Stomach (tissue), 19 donors: Measurements from ENCODE around the gene STXBP2. TPM values are rescaled to one million over a fixed set of nuclear protein-coding genes. Genes with fewer than 3 reads are reported as not detected.

Source experiments
- DNase-seq, 2 donors: peaks; one replicate each; pipeline versions ENCODE4 v3.0.0 to v3.0.0-alpha.2; 2013 to 2019
- H3K27ac ChIP-seq, 5 donors: fragments of 200-600 bp in 4 of 5; sonication (generic) in 4 of 5; one replicate each; pipeline ENCODE4 v1.5.1; 2013 to 2019; ENCODE audit warnings: mild to moderate bottlenecking in 1 of 5, moderate library complexity in 1 of 5
- H3K27me3 ChIP-seq, 3 donors: fragments of 200-600 bp; sonication (generic); one replicate each; pipeline ENCODE4 v1.5.1; 2017 to 2019; ENCODE audit warnings: mixed run types in 1 of 3
- H3K36me3 ChIP-seq, 4 donors: fragments of 200-600 bp; sonication (generic); 1 replicate in 3 of 4; 2 replicates in 1 of 4; pipeline ENCODE4 v1.5.1; 2016 to 2019
- H3K4me1 ChIP-seq, 4 donors: fragments of 200-600 bp; sonication (generic); one replicate each; pipeline ENCODE4 v1.5.1; 2016 to 2019
- H3K4me3 ChIP-seq, 4 donors: fragments of 200-600 bp; sonication (generic) in 3 of 4; one replicate each; pipeline ENCODE4 v1.5.1; 2016 to 2019; ENCODE audit warnings: mild to moderate bottlenecking in 1 of 4
- H3K9me3 ChIP-seq, 4 donors: fragments of 200-600 bp; sonication (generic); one replicate each; pipeline ENCODE4 v1.5.1; 2016 to 2019
- CTCF ChIP-seq, 7 experiments: fragments of 450-650 bp in 4 of 7; fragments of 200-600 bp in 3 of 7; sonication (generic) in 3 of 7; IDR thresholded peaks; one replicate each; pipeline ENCODE4 v1.5.1; 2016 to 2019; ENCODE audit warnings: antibody characterized with exemption in 7 of 7, control low read depth in 2 of 7, mild to moderate bottlenecking in 1 of 7
- EP300 ChIP-seq: sonication (generic); formaldehyde crosslinking; IDR thresholded peaks from one replicate; pipeline ENCODE4 v1.6.1; 2017; ENCODE audit warnings: antibody characterized with exemption
- POLR2A ChIP-seq, 4 donors: fragments of 450-650 bp; IDR thresholded peaks; one replicate each; pipeline ENCODE4 v1.6.1; 2016; ENCODE audit warnings: antibody characterized with exemption in 4 of 4, control low read depth in 2 of 4, mild to moderate bottlenecking in 1 of 4, moderate library complexity in 1 of 4
- POLR2AphosphoS5 ChIP-seq, 3 donors: sonication (generic); formaldehyde crosslinking; IDR thresholded peaks; one replicate each; pipeline ENCODE4 v1.6.1; 2016; ENCODE audit warnings: antibody characterized with exemption in 3 of 3
- WGBS, 5 donors: extraction: QIAGEN DNeasy Blood & Tissue Kit in 3 of 5; methylation state at CpG; one replicate each; pipeline versions ENCODE4 v1.1.5 to v1.1.7; 2013 to 2018; 5-methylcytosine and 5-hydroxymethylcytosine counted together
- intact Hi-C: fragments of 100-400 bp; cut with DNase I; formaldehyde crosslinking; loops from one replicate; pipeline ENCODE4 v1.15.1; 2023; ENCODE audit warnings: low total_unique reads
- long read RNA-seq, 10 donors: transcript quantifications; one replicate each; lab custom pipeline, GENCODE V29; 2026
- polyA plus RNA-seq, 3 donors: library from polyadenylated mRNA; stranded (reverse); fragments of 200-250 nt; gene quantifications; one replicate each; pipeline ENCODE4 v1.2.3, GENCODE V29; 2013
- total RNA-seq, 5 donors: library from RNA; depleted of rRNA; stranded (reverse); fragments of >200 nt; gene quantifications; one replicate each; pipeline versions ENCODE4 v1.1.0 to v1.2.3, GENCODE V29; 2014 to 2016
- donor health status: healthy with polysubstance abuse.
- donor health status: Bipolar disorder and iron deficiency.
- donor health status: healthy.

Gene STXBP2
- total RNA-seq = 100 to 1,000 TPM in 4 of 5 donors, 10 to 100 TPM in 1; 46.6 to 734 (median 167) TPM
- 100 to 1,000 TPM in 2 of 3 donors, 10 to 100 TPM in 1; 90.1 to 145 (median 130) TPM for polyA plus RNA-seq
- long read RNA-seq, donor 1, transcript STXBP2-201 (19 exons, 1,876 nt) = major isoform, 7 of 9 reads
- long read RNA-seq, donor 1, partial matches to known transcripts = 0 of 9 reads
- long read RNA-seq, donor 1, other reads (novel, unspliced or antisense) = 0 of 9 reads
- long read RNA-seq, donor 2, transcript STXBP2-201 (19 exons, 1,876 nt) = major isoform, 10 of 10 reads
- long read RNA-seq, donor 2, partial matches to known transcripts = 0 of 10 reads
- long read RNA-seq, donor 2, other reads (novel, unspliced or antisense) = 0 of 10 reads
- long read RNA-seq, donor 3, partial matches to known transcripts = 0 of 4 reads
- long read RNA-seq, donor 3, other reads (novel, unspliced or antisense) = 0 of 4 reads
- long read RNA-seq, donor 4, partial matches to known transcripts = 0 of 2 reads
- long read RNA-seq, donor 4, other reads (novel, unspliced or antisense) = 0 of 2 reads
- long read RNA-seq, donor 5 = 0 reads
- long read RNA-seq, donor 6, transcript STXBP2-201 (19 exons, 1,876 nt) = major isoform, 28 of 33 reads
- long read RNA-seq, donor 6, partial matches to known transcripts = 0 of 33 reads
- long read RNA-seq, donor 6, other reads (novel, unspliced or antisense) = 0 of 33 reads
- long read RNA-seq, donor 7, transcript STXBP2-201 (19 exons, 1,876 nt) = major isoform, 8 of 9 reads
- long read RNA-seq, donor 7, partial matches to known transcripts = 0 of 9 reads
- long read RNA-seq, donor 7, other reads (novel, unspliced or antisense) = 0 of 9 reads
- long read RNA-seq, donor 8, partial matches to known transcripts = 0 of 4 reads
- long read RNA-seq, donor 8, other reads (novel, unspliced or antisense) = 0 of 4 reads
- long read RNA-seq, donor 9 = 0 reads
- long read RNA-seq, donor 10, partial matches to known transcripts = 0 of 3 reads
- long read RNA-seq, donor 10, other reads (novel, unspliced or antisense) = 0 of 3 reads

- Histone ChIP-seq H3K27ac (peak within 1 kb of the TSS; percentile 84 to 96 (median 90)), H3K27me3 (peaks cover 0 to 45% (median 9%) of the 10 kb centered on the region in 3 donors), H3K9me3 (no peaks in the 10 kb centered on the region), H3K4me1 (peaks cover 0 to 40% (median 28%) of the 10 kb centered on the region in 4 donors), H3K4me3 (peak within 1 kb of the TSS; percentile 60 to 73 (median 62)), H3K36me3 (peaks cover 0 to 41% (median 21%) of the 10 kb centered on the region in 4 donors)
- peak; percentile 93 for DNase-seq
- WGBS, 5 donors = 7 to 25% (median 8%) methylated on average over 26 to 61 of the region's 61 CpGs
- intact Hi-C loops = no loop called here
- peak in 2 of 3 donors; percentile 86 to 89 for TF ChIP-seq POLR2AphosphoS5 (IDR thresholded peaks at IDR 0.05)
- TF ChIP-seq CTCF (IDR thresholded peaks at IDR 0.05) = peak in 3 of 7 experiments; percentile 25 to 51 (median 26)
- peak in 1 of 4 donors; percentile 42 for TF ChIP-seq POLR2A (IDR thresholded peaks at IDR 0.05)
- no peak for TF ChIP-seq EP300
These were observed at the start of gene STXBP2 for GRCh38 chr19:7636691-7637373. Gene STXBP2 (plus strand): TSS chr19:7637110. CDS start chr19:7637150, 40 bp downstream.

- TF ChIP-seq POLR2AphosphoS5 (IDR thresholded peaks at IDR 0.05) (no peak), CTCF (IDR thresholded peaks at IDR 0.05) (no peak), EP300 (no peak), POLR2A (IDR thresholded peaks at IDR 0.05) (no peak)
- intact Hi-C loops = no loop called here
- no peak overlapping the region for H3K4me3 ChIP-seq
- H3K36me3 ChIP-seq = no peaks in the 10 kb centered on the region
- no peaks in the 10 kb centered on the region for H3K9me3 ChIP-seq
- 87 to 94% (median 89%) methylated on average over 7 of the region's 7 CpGs for WGBS, 5 donors
- peaks cover 0 to 9% (median 4%) of the 10 kb centered on the region in 4 donors for H3K4me1 ChIP-seq
- no peak overlapping the region for H3K27ac ChIP-seq
- peaks cover 0 to 53% (median 3%) of the 10 kb centered on the region in 3 donors for H3K27me3 ChIP-seq
- no peak for DNase-seq
These were observed 47.1 kb upstream of the STXBP2 start for GRCh38 chr19:7589822-7590221.

GRCh38 chr19:7590256-7590655 is 46.7 kb upstream of the STXBP2 start:
- H3K27me3 ChIP-seq = peaks cover 0 to 57% (median 3%) of the 10 kb centered on the region in 3 donors
- intact Hi-C loops = no loop called here
- no peak overlapping the region for H3K4me3 ChIP-seq
- TF ChIP-seq EP300 (no peak), POLR2A (IDR thresholded peaks at IDR 0.05) (no peak), CTCF (IDR thresholded peaks at IDR 0.05) (no peak), POLR2AphosphoS5 (IDR thresholded peaks at IDR 0.05) (no peak)
- no peaks in the 10 kb centered on the region for H3K36me3 ChIP-seq
- H3K9me3 ChIP-seq = no peaks in the 10 kb centered on the region
- peaks cover 0 to 9% (median 6%) of the 10 kb centered on the region in 4 donors for H3K4me1 ChIP-seq
- DNase-seq = peak; percentile 62 to 84
- no peak overlapping the region for H3K27ac ChIP-seq
- WGBS, 5 donors = 28 to 49% (median 33%) methylated on average over 7 to 8 of the region's 8 CpGs
